ENCODE measurements around the gene GARIN5B. TPM values are rescaled to one million over a fixed set of nuclear protein-coding genes. Genes with fewer than 3 reads are reported as not detected.

GARIN5B gene
- total RNA-seq, 1 donor from 2014 or later, result not detected

DNA sequence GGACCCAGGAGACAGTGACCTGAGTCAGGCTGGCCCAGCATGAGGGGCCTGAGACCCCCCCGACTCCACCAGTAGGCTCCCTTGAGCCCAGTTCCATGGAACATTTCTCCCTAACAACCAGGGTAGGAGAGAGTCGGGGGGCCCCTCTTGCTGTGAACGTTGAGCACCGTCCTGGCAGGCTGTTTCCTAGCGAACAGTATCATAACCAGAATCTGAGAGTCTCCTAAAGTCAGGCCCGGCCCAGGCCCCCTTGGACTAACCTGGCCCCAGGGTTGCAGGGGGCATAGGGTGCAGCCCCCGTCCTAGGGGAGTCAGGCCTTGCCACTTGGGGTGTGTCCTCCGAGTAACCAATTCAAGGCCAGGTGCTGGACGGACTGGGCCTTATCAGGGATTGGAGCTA is 51.7 kb downstream of the GARIN5B start:
- no peaks in the 10 kb centered on the region for H3K9me3 Mint-ChIP-seq (ENCODE audit: unreplicated experiment)
- no peak for TF ChIP-seq CTCF (IDR thresholded peaks at IDR 0.05; ENCODE audit: unreplicated experiment)
- H3K36me3 Mint-ChIP-seq (ENCODE audit: low read depth, unreplicated experiment), result peaks cover 10% of the 10 kb centered on the region
- no peak for DNase-seq (ENCODE audit: low spot score)
- no peak overlapping the region for H3K4me3 Mint-ChIP-seq (ENCODE audit: unreplicated experiment)
- H3K4me1 Mint-ChIP-seq (ENCODE audit: unreplicated experiment), result no peaks in the 10 kb centered on the region
- peaks cover 14% of the 10 kb centered on the region for H3K27me3 Mint-ChIP-seq (ENCODE audit: unreplicated experiment)
- H3K27ac Mint-ChIP-seq (ENCODE audit: unreplicated experiment), result no peak overlapping the region

DNA sequence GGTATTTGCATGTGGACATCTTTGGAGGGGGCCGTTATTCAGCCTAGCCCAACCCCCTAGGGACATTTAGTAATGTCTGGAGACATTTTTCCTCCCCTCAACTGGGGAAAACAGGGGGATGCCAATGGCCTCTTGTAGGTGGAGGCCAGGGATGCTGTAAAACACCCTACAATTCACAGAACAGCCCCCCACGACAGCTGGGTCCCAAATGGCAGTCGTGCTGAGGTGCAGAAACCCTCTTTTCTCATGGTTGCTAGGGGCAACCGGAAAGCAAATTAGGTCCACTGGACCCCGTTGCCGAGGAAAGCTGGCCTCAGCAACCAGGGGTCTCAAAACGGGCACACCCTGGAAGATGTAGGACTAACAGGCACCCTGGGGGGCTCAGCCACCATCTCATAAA is 52.6 kb downstream of the GARIN5B start:
- TF ChIP-seq CTCF (IDR thresholded peaks at IDR 0.05; ENCODE audit: unreplicated experiment), result no peak
- no peak overlapping the region for H3K4me3 Mint-ChIP-seq (ENCODE audit: unreplicated experiment)
- H3K9me3 Mint-ChIP-seq (ENCODE audit: unreplicated experiment), result no peaks in the 10 kb centered on the region
- peaks cover 18% of the 10 kb centered on the region for H3K27me3 Mint-ChIP-seq (ENCODE audit: unreplicated experiment)
- H3K36me3 Mint-ChIP-seq (ENCODE audit: low read depth, unreplicated experiment), result peaks cover 16% of the 10 kb centered on the region
- H3K4me1 Mint-ChIP-seq (ENCODE audit: unreplicated experiment), result peaks cover 6% of the 10 kb centered on the region
- H3K27ac Mint-ChIP-seq (ENCODE audit: unreplicated experiment), result no peak overlapping the region
- DNase-seq (ENCODE audit: low spot score), result no peak

DNA sequence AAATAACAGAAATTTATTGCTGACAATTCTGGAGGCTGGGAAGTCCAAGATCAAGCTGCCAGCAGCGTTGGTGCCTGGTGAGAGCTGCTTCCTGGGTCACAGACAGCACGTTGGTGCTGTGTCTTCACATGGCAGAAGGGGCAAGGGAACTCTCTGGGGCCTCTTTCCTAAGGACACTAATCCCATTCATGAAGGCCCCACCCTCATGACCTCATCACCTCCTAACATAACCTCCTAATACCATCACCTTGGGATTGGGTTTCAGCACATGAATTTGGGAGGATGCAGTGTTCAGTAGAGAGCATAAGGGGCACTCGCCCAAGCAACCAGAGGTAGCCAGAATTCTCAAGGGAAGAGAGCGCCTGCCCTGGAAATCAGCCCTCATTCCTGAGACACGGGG is 53.6 kb downstream of the GARIN5B start:
- no peak for DNase-seq (ENCODE audit: low spot score)
- H3K4me1 Mint-ChIP-seq (ENCODE audit: unreplicated experiment), result peaks cover 9% of the 10 kb centered on the region
- no peaks in the 10 kb centered on the region for H3K9me3 Mint-ChIP-seq (ENCODE audit: unreplicated experiment)
- peaks cover 19% of the 10 kb centered on the region for H3K36me3 Mint-ChIP-seq (ENCODE audit: low read depth, unreplicated experiment)
- no peak overlapping the region for H3K4me3 Mint-ChIP-seq (ENCODE audit: unreplicated experiment)
- H3K27ac Mint-ChIP-seq (ENCODE audit: unreplicated experiment), result no peak overlapping the region
- no peak for TF ChIP-seq CTCF (IDR thresholded peaks at IDR 0.05; ENCODE audit: unreplicated experiment)
- H3K27me3 Mint-ChIP-seq (ENCODE audit: unreplicated experiment), result peaks cover 20% of the 10 kb centered on the region

DNA sequence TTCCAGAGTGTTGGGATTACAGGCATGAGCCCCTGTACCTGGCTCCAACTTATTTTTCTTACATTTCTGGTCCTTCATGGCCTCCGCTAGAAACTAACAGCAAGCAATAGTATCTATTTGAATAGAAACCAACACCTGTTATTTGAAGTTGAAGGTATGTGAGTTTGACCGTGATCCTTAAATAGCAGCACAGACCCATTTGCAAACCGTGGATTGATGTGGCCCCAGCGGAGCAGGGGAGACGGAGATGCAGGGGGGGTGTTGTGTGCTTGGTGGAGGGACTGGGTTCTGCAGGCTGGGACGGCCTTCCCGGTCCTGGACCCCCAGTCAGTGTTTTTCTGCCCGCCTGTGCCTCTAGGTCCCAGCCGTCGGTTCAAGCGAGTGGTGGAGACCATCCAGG is 54.8 kb downstream of the GARIN5B start:
- H3K27ac Mint-ChIP-seq (ENCODE audit: unreplicated experiment), result no peak overlapping the region
- peaks cover 9% of the 10 kb centered on the region for H3K4me1 Mint-ChIP-seq (ENCODE audit: unreplicated experiment)
- no peaks in the 10 kb centered on the region for H3K9me3 Mint-ChIP-seq (ENCODE audit: unreplicated experiment)
- H3K27me3 Mint-ChIP-seq (ENCODE audit: unreplicated experiment), result peaks cover 14% of the 10 kb centered on the region
- peak overlapping the region; percentile 49 for H3K4me3 Mint-ChIP-seq (ENCODE audit: unreplicated experiment)
- peaks cover 28% of the 10 kb centered on the region for H3K36me3 Mint-ChIP-seq (ENCODE audit: low read depth, unreplicated experiment)
- no peak for TF ChIP-seq CTCF (IDR thresholded peaks at IDR 0.05; ENCODE audit: unreplicated experiment)
- no peak for DNase-seq (ENCODE audit: low spot score)

DNA sequence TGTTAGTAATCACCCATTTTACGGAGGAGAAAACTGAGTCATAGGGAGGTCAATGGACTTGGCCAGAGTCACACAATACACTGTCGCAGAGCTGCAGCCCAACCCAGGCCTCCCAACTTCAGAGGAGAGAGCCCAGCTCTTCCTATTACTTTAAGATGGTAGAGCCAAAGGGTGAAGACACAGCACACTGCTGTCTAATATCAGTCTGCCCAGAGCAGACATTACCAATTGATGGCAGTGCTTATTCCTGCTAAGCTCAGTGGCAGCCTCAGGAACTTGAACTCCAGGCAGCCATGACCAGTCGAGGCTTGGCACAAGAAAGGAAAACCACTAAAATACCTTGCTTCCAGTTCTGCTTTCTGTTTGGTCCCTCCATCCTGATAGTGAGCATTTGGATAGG is 56.3 kb downstream of the GARIN5B start:
- no peak for DNase-seq (ENCODE audit: low spot score)
- Mint-ChIP-seq H3K4me1 (ENCODE audit: unreplicated experiment) (peaks cover 9% of the 10 kb centered on the region), H3K27me3 (ENCODE audit: unreplicated experiment) (peaks cover 15% of the 10 kb centered on the region), H3K27ac (ENCODE audit: unreplicated experiment) (peak overlapping the region; percentile 12), H3K4me3 (ENCODE audit: unreplicated experiment) (peak overlapping the region; percentile 76), H3K9me3 (ENCODE audit: unreplicated experiment) (no peaks in the 10 kb centered on the region), H3K36me3 (ENCODE audit: low read depth, unreplicated experiment) (peaks cover 32% of the 10 kb centered on the region)
- no peak for TF ChIP-seq CTCF (IDR thresholded peaks at IDR 0.05; ENCODE audit: unreplicated experiment)
